Kidney epithelial cell (primary cell): ENCODE measurements around the gene STUM. TPM values are rescaled to one million over a fixed set of nuclear protein-coding genes. Genes with fewer than 3 reads are reported as not detected.

Experiments used
- DNase-seq: peaks from one replicate; pipeline ENCODE4 v3.0.0-alpha.2; 2010; ENCODE audit warnings: low read depth
- H3K27me3 ChIP-seq: 2 replicates; pipeline ENCODE4 v1.6.0; 2011; ENCODE audit warnings: low read length; ENCODE audit not compliant: control insufficient read depth, insufficient read depth
- H3K36me3 ChIP-seq: 2 replicates; pipeline ENCODE4 v1.5.1; 2011; ENCODE audit warnings: low read length; ENCODE audit not compliant: control insufficient read depth, insufficient read depth
- H3K4me3 ChIP-seq: 2 replicates; pipeline ENCODE4 v1.5.1; 2011; ENCODE audit warnings: low read depth, mild to moderate bottlenecking, control low read depth, low read length
- CTCF ChIP-seq: IDR thresholded peaks from 2 replicates; pipeline ENCODE4 v1.5.1; 2011; ENCODE audit warnings: mild to moderate bottlenecking, moderate library complexity, low read length, control low read depth, inconsistent platforms; ENCODE audit not compliant: insufficient read depth, poor library complexity, severe bottlenecking
- total RNA-seq: library from RNA; depleted of rRNA; stranded (reverse); fragments of >200 nt; gene quantifications from 2 replicates; pipeline ENCODE4 v1.2.3, GENCODE V29; 2015

STUM gene
- total RNA-seq, 1 donor from 2014 or later: 0.04 TPM

- Histone ChIP-seq H3K36me3 (no peaks in the 10 kb centered on the region), H3K27me3 (no peaks in the 10 kb centered on the region), H3K4me3 (no peak overlapping the region)
- no peak for TF ChIP-seq CTCF
- no peak for DNase-seq
Observed at GRCh38 chr1:226581650-226582330, 33.2 kb downstream of the STUM start.

DNA sequence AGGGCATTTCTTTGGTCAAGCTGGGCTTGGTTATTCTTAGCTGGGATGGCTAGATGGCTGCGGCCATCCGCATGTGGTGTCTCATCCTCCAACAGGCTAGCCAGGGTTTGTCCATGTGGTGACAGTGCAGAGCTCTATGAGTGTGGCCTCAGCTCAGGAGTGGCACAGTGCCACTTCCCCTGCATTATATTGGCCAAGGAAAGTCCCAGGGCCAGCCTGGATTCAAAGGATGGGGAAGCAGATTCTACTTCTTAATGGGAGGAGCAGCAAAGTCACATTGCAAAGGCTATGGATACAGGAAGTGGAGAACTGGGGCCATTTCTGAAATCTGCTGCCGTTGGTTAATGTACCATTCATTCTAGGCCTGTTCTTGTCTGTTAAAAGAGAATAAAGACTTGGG, 34.4 kb downstream of the STUM start:
- no peaks in the 10 kb centered on the region for H3K27me3 ChIP-seq
- no peaks in the 10 kb centered on the region for H3K36me3 ChIP-seq
- no peak for DNase-seq
- no peak overlapping the region for H3K4me3 ChIP-seq
- TF ChIP-seq CTCF: no peak

- Histone ChIP-seq H3K36me3 (no peaks in the 10 kb centered on the region), H3K4me3 (no peak overlapping the region), H3K27me3 (no peaks in the 10 kb centered on the region)
- no peak for DNase-seq
- no peak for TF ChIP-seq CTCF
Observed at GRCh38 chr1:226584164-226584563, 35.6 kb downstream of the STUM start.

GRCh38 chr1:226586116-226586515, 37.6 kb downstream of the STUM start:
- Histone ChIP-seq H3K4me3 (no peak overlapping the region), H3K27me3 (no peaks in the 10 kb centered on the region), H3K36me3 (no peaks in the 10 kb centered on the region)
- DNase-seq: no peak
- no peak for TF ChIP-seq CTCF

GRCh38 chr1:226586650-226587422, 38.3 kb downstream of the STUM start:
- no peak for TF ChIP-seq CTCF
- no peak overlapping the region for H3K4me3 ChIP-seq

More at GRCh38 chr1:226586650-226587422, 38.3 kb downstream of the STUM start:
- Histone ChIP-seq H3K36me3 (no peaks in the 10 kb centered on the region), H3K27me3 (no peaks in the 10 kb centered on the region)
- peak; percentile 43 for DNase-seq
